Stimulated activated CD8-positive, alpha-beta memory T cell treated with anti-CD3 and anti-CD28 coated beads, Interleukin-15, amount 100 ng/mL, for 1 hour (primary cell): Measurements from ENCODE around the gene DNAL1.

Experiments
- DNase-seq: peaks from one replicate; pipeline ENCODE4 v3.0.0-alpha.2; 2020; ENCODE audit warnings: low read depth

DNAL1 gene

DNA sequence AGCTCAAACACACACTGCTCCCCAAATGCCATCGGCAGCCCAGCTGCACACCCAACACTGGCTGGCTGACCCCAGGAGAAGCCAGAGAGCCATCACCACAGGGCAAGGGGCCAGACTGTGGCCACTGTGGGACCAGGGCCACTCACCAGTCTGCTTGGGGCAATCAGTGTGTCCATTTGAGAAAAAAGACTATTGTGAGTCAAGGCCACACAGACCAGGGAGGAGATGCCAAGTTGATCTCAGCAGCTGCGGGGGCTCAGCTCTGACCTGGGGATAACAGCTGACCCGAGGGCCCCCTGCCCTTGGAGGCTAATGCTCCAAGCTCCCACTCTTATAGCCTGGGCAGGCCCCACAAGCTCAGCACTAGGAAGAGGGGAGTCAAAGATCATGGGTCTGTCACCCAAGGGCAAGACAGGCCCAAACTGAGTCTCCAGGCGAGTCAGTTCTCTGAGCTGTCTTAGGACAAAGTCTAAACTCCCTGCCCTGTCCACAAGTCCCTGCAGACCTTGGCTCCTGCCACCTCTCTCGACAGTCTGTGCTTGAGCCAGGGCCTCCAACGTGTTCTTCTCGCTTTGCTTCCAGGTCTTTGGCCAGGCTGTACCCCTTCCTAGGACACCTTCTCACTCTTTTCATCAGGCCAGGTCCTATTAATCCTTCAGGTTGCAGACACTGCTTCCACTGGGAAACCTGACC, 99.5 kb downstream of the DNAL1 start:
- no peak for DNase-seq

DNA sequence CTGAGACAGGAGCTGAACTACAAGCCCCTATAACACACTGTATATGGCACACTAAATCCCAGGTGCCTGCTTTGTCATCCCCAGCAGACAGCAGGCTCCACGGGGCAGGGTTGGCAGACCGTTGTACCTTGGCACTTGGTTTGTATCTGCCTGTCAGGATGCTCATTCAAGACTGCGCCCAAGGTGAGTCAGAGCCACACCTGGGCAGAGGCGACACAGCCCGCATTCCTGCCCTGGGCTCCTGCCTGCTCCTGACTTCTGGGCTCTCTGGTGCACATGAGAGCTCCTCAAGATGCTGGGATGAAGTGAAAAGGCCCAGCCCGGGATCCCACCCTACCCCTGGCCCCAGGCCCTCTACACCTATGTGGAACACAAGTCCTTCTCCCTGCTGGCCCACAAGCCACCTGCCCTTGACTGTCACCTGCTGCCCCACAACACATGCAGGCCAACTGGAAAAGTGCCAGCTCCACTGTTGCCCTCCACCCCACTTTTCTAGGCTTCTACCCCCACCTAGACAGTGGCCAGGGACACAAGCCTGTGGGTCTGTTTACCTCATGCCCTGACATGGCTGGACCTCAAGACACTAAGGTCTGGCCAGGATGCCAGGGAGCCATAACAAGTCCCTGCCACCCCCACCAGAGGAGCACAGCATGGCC, 100.2 kb downstream of the DNAL1 start:
- no peak for DNase-seq

DNA sequence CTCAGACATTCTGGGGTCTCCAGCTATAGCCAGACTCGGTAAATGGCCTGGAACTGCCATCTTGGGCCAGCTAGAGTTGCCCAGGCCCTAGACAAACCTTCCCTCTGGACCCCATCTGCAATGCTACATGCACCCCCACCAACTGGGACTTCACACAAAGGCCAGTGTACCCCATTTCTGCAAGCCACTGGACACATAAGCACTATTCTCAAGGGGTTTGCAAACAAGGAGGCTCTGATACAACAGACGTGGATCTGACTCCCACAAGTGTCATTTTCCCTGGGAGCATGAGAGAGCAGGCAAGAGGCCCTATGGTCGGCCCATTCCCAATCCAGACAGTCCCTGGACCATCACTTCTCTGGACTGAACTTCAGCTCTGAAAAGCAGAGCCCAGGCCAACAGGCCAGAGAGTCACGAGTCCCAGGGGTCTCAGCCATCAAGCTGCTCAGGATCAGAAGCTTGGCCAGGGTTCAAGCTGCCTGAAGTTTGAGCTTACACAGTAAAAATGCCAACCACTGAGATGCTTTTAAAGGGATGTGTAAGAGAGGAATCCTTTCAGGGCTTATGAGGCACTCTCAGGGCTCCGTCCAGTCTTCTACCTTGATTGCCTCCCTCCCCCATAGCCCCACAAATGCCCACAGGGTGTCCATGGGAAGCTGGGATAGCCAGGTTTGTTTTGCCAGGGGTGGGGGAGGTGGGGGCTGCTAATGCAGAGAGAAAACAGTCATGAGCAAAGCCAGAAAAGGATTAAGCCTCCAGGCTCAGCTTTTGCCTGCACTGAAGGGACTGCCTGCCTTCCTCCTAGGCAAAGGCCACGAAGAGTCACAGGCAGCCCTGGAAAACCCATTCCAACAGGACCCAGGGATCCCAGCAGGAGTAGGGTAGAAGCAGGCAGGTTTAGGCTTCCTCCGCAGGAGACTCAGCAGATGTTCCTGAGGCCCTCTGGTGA, 101.1 kb downstream of the DNAL1 start:
- no peak for DNase-seq

DNA sequence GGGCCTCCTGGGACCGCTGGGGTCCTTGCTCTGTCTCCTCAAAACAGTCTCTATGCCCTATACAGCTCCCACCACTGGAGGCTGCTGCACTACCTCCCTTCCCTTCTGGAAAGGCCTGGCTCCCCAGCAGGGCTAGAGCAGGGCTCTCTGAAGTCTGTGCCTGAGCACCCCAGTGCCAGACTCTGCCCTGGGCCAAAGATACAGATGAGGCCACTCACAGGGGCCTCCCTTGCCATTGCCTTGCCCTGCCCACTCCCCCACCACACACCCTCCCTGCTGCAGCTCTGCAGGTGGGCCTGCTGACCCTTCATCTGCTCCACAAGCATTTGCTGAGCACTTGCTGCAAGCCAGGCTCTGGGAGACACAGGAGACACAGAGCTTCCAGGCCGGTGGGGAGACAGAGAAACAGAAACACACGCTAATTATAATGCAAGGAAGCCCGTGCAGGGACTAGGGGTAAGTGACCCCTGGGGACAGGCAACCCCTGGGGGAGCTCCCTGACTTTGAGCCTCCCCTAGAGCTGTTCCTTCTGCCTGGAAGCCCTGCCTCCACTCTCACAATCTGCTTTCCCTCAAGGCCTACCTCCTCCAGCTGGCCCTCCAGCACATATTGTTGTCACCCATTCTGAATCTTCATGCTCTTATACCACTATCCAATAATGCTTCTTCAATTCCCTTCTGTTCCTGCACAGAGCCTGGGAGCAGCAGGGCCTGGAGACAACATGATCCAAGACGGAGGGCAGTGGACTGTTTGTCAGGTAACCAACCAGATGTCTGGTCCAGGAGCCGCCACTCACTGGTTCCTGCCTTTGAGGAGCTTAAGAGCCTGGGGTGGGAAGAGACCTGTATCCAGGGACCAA, 102.0 kb downstream of the DNAL1 start:
- DNase-seq: no peak

DNA sequence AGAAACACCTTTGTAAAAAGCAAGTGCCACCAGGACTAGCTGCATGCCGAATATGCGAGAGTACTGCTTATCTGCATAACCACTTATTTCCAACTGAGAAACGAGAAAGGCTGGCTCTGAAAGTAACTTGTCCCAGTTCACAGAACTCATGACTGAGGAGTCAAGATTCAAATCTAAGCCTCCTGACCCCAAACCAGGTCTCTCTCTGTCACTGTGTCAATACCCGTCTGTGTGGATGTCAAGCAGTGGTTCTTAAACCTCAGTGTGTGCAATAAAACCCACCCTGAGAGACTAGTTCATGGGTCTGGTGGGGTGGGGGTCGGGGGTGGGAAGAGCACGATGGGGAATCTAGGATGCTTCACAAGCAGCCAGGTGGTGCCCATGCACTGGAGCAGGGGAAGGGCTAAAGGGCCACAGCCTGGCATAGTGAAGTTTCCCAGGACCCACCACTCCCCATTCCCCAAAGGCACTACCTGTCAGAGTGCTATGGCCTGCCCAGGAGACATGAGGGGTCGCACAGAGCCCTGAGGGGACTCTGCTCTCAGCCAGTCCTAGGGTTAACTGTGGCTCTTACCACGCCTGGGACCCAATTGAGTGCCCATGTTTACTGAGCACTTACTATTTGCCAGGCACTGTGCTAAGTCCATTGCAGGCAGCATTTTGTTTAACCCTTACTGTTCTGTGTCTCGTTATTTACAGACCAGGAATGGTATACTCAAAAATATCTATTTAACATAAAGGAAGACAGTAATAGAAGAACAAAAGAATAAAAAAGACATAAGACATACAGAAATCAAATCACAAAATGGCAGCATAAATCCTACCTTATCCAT, 102.8 kb downstream of the DNAL1 start:
- DNase-seq: no peak

DNA sequence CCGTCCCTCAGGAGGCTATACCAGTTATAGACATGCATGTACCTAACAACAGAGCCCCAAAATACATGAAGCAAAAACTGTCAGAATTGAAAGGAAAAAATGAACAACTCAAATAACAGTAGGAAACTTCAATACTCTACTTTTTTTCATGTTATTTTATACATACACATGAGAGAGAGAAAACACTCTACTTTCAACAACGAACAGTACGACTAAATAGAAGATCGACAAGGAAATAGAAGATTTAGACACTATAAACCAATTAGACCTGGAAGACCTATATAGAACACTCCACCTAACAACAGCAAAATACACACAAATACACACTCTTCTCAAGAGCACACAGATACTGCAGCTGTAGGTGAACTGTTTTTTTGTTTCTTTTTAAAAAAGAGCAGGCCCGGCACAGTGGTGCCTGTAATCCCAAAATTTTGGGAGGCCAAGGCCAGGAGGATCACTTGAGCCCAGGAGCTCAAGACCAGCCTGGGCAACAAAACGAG, 104.1 kb downstream of the DNAL1 start:
- no peak for DNase-seq

DNA sequence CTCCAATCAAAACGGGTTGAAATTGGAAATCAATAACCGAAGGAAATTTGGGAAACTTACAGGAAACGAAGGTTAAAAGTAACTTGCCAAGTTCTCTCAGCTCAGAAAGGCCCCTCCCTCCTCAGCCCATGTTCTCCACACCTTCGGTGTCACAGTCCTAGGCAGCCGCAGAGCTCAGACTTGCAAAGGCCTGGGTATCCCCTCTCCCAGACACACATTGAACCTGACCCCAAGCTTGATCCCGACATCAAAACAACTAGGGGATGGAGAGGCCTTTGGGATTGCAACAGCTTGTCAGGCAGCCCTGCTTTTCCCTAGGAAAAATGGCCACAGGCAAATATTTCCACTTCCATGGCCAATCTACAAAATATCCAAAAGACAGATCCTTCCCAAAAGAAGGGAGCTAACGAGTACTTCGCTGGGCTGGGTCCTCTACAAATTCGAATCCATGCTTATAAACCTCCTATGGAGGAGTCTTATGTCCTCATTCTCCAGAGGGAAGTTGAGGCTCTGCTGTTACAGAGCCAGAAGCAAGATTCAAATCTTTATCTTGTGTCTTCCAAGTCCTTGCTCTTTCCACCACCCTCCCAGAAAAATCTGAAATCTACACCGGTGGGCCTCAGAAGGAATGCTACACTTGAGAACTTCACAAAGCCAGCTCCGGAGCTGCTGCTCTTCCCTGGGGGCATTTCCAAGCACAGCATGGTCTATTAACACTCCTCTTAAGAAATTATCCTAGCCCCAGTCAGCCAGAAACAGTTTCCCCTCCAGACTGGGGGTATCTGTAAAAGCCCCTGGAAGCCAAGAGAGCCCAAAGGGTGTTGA, 105.1 kb downstream of the DNAL1 start:
- DNase-seq: no peak

DNA sequence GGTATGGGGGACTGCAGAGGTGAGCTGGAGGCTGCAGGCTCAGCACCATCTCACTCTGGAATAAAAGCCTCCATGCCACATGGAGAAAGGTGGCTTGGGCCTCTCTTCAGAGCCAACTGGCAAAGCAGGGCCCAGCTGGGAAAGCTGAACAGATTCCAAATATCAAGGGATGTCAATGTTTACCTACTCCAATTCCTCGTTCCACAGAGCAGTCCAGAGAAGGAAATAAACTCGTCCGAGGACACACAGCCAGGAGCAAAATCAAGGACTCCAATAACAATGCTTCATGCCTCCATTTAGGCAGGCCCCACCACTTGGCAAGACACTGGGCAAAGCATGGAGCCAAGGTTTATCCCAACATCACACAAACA, 105.7 kb downstream of the DNAL1 start:
- no peak for DNase-seq

DNA sequence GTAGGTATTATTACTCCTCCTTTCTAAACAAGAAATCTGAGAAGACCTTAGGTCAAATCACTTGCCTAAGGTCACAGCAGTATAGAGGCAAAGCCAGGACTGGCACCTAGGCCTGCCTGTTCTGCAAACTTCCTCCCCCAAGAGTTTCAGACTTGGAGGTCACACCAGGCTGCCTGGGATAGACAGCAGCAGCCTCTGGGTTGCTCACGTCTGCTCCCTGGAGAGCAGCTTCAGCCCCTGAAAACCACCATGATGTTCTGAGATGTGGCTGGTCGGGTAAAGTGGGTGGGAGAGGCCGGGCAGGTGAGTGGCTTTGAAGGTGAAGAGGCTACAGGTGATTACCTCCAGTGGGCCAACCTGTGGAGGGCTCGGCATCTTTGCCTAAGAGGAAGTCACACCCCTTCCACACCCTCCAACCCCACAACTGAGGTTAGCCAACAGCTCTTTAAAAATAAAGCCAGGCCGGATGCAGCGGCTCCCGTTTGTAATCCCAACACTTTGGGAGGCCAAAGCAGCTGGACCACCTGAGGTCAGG, 106.4 kb downstream of the DNAL1 start:
- no peak for DNase-seq

DNA sequence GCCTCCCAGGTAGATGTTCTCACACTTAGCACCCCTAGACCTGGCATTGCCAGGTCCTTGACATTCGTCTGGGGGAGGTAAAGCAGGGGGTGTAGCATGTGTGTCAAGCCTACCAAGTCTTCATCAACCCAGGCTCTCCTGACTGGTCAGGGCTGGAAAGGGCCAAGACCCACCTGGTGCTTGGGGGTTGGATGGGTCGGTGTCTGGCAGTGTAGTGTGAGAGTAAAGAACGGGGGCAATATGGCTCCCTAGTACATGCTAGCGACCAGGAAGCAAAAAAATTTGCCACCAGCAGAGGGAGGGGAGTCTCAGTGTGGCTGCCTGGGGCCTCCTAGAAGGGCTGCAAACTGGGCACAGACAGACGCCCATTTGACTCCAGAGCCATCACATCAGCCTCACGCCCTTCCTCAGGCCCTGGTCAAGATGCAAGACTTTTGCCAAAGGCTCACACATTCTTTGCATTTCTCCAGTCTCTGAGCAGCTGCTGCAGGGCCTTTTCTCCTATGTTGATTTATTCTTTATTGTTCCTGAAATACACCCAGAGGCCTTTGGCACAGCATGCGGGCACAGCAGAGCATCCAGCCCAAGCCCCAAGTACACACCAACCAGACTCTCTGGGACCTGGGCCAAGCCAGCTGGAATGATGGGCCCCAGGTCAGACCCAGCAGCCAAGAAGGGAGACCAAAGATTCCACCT, 107.7 kb downstream of the DNAL1 start:
- DNase-seq: no peak
